NT2/D1 (cell line): ENCODE measurements around the gene TMC4.

Source experiments
- SUZ12 ChIP-seq: IDR thresholded peaks from 2 replicates; pipeline ENCODE4 v1.6.1; 2011; ENCODE audit not compliant: insufficient read length, insufficient read depth; ENCODE audit errors: extremely low read depth
- YY1 ChIP-seq: IDR thresholded peaks from 2 replicates; pipeline ENCODE4 v1.6.1; 2011; ENCODE audit not compliant: insufficient read length, insufficient read depth
- ZNF274 ChIP-seq: IDR thresholded peaks from 2 replicates; pipeline ENCODE4 v1.6.1; 2011; ENCODE audit warnings: mild to moderate bottlenecking, low read depth, low read length

DNA sequence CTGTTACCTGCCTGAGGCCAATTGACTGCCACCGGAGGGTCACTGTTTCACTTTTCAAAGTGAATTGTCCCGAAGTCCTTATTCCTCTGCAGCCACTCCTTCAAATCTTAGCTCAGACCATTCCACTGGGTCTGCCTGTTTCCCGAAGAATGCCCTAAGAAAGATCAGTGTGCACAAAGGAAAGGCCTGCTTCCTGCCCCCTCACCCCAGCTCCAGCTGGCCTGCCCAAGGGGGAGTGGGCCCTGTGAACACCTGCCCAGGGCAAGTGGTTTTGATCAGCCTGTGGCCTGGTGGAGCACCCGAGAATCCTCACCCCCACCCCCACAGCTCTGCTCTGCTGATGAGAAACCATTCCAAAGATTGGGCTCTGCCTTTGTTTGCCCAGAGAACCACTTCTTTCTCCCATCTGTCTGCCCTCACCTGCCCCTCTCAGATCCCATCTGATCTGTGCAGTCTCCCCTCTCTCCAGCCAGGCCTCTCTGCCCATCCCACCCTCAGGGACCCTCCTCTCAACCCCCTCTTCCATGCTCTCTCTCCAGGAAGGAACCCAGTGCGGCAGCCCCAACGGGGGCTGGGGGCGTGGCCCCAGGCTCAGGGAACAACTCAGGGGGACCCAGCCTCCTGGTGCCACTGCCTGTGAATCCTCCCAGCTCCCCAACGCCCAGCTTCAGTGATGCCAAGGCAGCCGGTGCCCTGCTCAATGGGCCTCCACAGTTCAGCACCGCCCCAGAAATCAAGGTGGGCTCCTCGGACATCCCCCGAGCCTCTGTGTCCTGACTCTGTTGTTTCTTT lies 23.7 kb downstream of the TMC4 start:
- no peak for TF ChIP-seq YY1
- TF ChIP-seq ZNF274: no peak
- TF ChIP-seq SUZ12: no peak
